Endothelial cell of umbilical vein (primary cell): ENCODE data around the gene ZNF526.

Experiments
- CTCF ChIP-seq, 2 donors: IDR thresholded peaks; 1 replicate in 1 of 2; 2 replicates in 1 of 2; pipeline ENCODE4 v1.5.1; 2011; ENCODE audit warnings: low read length in 2 of 2, mild to moderate bottlenecking in 2 of 2, moderate library complexity in 2 of 2, control low read depth in 1 of 2, inconsistent platforms in 1 of 2, low read depth in 1 of 2; ENCODE audit not compliant: insufficient read depth in 1 of 2; ENCODE audit errors: extremely low read depth in 1 of 2
- EZH2 ChIP-seq: IDR thresholded peaks from 2 replicates; pipeline ENCODE4 v1.6.1; 2012; ENCODE audit warnings: borderline replicate concordance, low read depth, mild to moderate bottlenecking, moderate library complexity, low read length, inconsistent platforms; ENCODE audit not compliant: severe bottlenecking
- MAX ChIP-seq: IDR thresholded peaks from 2 replicates; pipeline ENCODE4 v1.6.1; 2011; ENCODE audit not compliant: insufficient read depth, insufficient read length
- POLR2A ChIP-seq: IDR thresholded peaks from 2 replicates; pipeline ENCODE4 v1.6.1; 2012; ENCODE audit warnings: low read depth, mild to moderate bottlenecking, control low read depth, low read length
- POLR2AphosphoS5 ChIP-seq: IDR thresholded peaks from 2 replicates; pipeline ENCODE4 v1.6.1; 2012; ENCODE audit warnings: low read depth, mild to moderate bottlenecking, control low read depth, low read length, moderate library complexity; ENCODE audit not compliant: insufficient read depth

- TF ChIP-seq CTCF (IDR thresholded peaks at IDR 0.05; ENCODE audit: extremely low read depth in 1 of 2, insufficient read depth in 1 of 2, low read depth in 1 of 2, low read length in 2 of 2) (no peak), MAX (no peak), POLR2A (no peak), EZH2 (no peak), POLR2AphosphoS5 (peak; percentile 16)
Observed at GRCh38 chr19:42232435-42232834, 12.3 kb downstream of the ZNF526 start.
